Bronchial epithelial cell (primary cell): ENCODE results near the gene MN1. TPM values are rescaled to one million over a fixed set of nuclear protein-coding genes. Genes with fewer than 3 reads are reported as not detected.

Experiments
- DNase-seq: peaks from one replicate; pipeline ENCODE4 v3.0.0-alpha.2; 2010; ENCODE audit warnings: low read depth
- FAIRE-seq: peaks from 2 replicates; lab custom pipeline; 2011; peaks lifted over from hg19 to GRCh38; lab: Jason Lieb, UNC
- H3K27me3 ChIP-seq: 2 replicates; pipeline ENCODE4 v1.5.1; 2011; ENCODE audit warnings: low read length; ENCODE audit not compliant: control insufficient read depth, insufficient read depth
- H3K36me3 ChIP-seq: 2 replicates; pipeline ENCODE4 v1.5.1; 2011; ENCODE audit warnings: low read length; ENCODE audit not compliant: control insufficient read depth, insufficient read depth
- H3K4me3 ChIP-seq: 2 replicates; pipeline ENCODE4 v1.5.1; 2011; ENCODE audit warnings: mild to moderate bottlenecking, low read depth, low read length, control low read depth
- CTCF ChIP-seq: IDR thresholded peaks from 2 replicates; pipeline ENCODE4 v1.5.1; 2011; ENCODE audit warnings: mild to moderate bottlenecking, moderate library complexity, low read length, control low read depth, inconsistent platforms; ENCODE audit not compliant: insufficient read depth, severe bottlenecking
- total RNA-seq: library from RNA; depleted of rRNA; stranded (reverse); fragments of >200 nt; gene quantifications from 2 replicates; pipeline ENCODE4 v1.2.1, GENCODE V29; 2014

The MN1 gene
- total RNA-seq, 1 donor from 2014 or later: 1.3 TPM

- FAIRE-seq (no peak), DNase-seq (peak; percentile 91)
- no peaks in the 10 kb centered on the region for H3K36me3 ChIP-seq
- no peaks in the 10 kb centered on the region for H3K27me3 ChIP-seq
- no peak for TF ChIP-seq CTCF
- no peak overlapping the region for H3K4me3 ChIP-seq
These were observed 48.8 kb downstream of the MN1 start for GRCh38 chr22:27752771-27753170.

GRCh38 chr22:27752141-27752540, 49.4 kb downstream of the MN1 start:
- no peak for DNase-seq
- Histone ChIP-seq H3K4me3 (no peak overlapping the region), H3K27me3 (no peaks in the 10 kb centered on the region), H3K36me3 (no peaks in the 10 kb centered on the region)
- no peak for FAIRE-seq
- TF ChIP-seq CTCF: no peak

DNA sequence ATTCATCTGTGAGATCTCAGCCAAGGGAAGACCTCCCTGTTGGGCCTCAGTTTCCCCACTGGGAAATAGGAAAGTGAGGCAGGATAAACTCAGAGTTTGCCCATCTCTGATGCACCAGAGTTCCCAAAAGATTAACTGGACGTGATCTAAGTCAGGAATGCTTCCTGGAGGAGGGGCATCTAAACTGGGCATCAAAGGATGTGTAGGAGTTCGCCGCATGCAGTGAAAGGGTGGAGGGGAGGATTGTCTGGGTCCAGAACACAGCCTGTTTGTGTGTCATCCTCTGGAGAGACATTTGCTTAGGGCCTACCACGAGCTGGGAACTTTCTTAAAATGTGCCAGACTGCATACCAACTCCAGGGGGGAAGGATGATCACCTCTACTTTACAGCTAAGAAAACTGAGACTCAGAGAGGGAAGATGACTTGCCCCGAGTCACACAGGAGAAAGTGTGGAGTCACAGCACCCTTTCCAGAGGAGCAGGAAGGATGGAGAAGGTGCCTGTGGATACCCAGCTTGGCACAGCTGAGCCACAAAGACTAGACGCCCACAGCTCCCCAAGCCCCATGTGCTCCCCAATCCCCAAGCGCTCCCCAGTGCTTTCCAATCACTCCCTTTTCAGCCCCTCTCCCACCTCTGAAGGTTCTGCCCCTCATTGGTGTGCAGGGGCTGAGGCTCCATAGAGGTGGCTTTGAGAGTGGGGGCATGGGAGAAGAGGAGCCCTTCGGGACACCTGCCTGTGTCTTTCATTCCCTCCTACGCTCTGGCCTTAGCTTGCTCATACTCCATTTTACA, 50.1 kb downstream of the MN1 start:
- peak; percentile 12 for DNase-seq
- TF ChIP-seq CTCF: no peak
- H3K27me3 ChIP-seq: no peaks in the 10 kb centered on the region
- FAIRE-seq: no peak
- H3K4me3 ChIP-seq: no peak overlapping the region
- H3K36me3 ChIP-seq: no peaks in the 10 kb centered on the region

GRCh38 chr22:27750584-27751265, 50.8 kb downstream of the MN1 start:
- Histone ChIP-seq H3K4me3 (no peak overlapping the region), H3K36me3 (no peaks in the 10 kb centered on the region), H3K27me3 (no peaks in the 10 kb centered on the region)
- DNase-seq (no peak), FAIRE-seq (no peak)
- no peak for TF ChIP-seq CTCF

DNA sequence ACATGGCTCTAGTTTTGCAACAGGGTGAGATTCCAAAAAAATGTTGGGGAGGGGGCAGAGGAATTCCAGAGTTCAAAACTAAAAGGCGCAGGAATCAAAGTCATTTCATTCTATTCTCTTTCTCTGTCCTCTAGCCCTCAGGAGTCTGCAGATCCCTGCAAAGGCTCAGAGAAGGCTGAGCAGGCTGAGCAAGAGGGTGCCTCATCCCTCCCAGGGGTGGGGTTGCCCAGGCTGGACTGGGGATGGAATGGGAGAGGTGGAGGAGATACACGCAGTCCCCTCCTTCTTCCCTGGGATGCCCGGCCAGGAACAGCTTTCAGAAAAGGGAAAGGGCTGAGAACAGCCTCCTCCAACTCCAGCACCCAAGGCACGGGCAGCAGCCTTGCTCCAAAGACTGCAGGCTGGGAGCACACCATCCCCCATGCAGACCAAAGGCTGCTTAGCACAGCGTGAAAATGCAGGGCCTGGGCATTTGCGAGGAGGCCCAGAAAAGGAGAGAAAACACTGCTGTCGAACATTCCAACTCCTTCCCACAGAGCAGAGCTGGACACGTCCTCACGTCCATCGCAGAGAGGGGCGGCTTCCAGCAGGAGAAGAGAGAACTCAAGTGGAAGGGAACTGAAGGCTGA, 51.8 kb downstream of the MN1 start:
- no peak overlapping the region for H3K4me3 ChIP-seq
- no peak for TF ChIP-seq CTCF
- H3K36me3 ChIP-seq: no peaks in the 10 kb centered on the region
- DNase-seq: peak; percentile 42
- no peaks in the 10 kb centered on the region for H3K27me3 ChIP-seq
- FAIRE-seq: no peak
